K562 (cell line): ENCODE results near the gene ANAPC2.

Experiments
- ATF3 ChIP-seq, 2 experiments: fragments of 450-650 bp in 1 of 2; sonication (generic) in 1 of 2; formaldehyde crosslinking in 1 of 2; IDR thresholded peaks in 1 of 2; conservative IDR thresholded peaks in 1 of 2; 2 replicates each; pipeline versions ENCODE4 v1.6.1 to v1.8.1; 2016 to 2023; ENCODE audit warnings: mild to moderate bottlenecking in 2 of 2, moderate library complexity in 2 of 2, inconsistent platforms in 1 of 2, missing genetic modification reagents in 1 of 2
- DMBX1 ChIP-seq: fragments of 250-450 bp; sonication (Bioruptor Pico); IDR thresholded peaks from 2 replicates; pipeline ENCODE4 v1.8.0; 2022; ENCODE audit warnings: inconsistent platforms, mild to moderate bottlenecking, moderate library complexity, borderline replicate concordance
- FOXP1 ChIP-seq: sonication (generic); formaldehyde crosslinking; IDR thresholded peaks from 2 replicates; pipeline ENCODE4 v1.8.0; 2022; ENCODE audit warnings: mild to moderate bottlenecking, missing genetic modification reagents
- MEIS2 ChIP-seq: fragments of 450-650 bp; IDR thresholded peaks from 2 replicates; pipeline ENCODE4 v1.6.1; 2014; ENCODE audit warnings: mild to moderate bottlenecking; ENCODE audit not compliant: partially characterized antibody
- RFX5 ChIP-seq: IDR thresholded peaks from 2 replicates; pipeline ENCODE4 v1.6.1; 2011; ENCODE audit warnings: low read depth, mild to moderate bottlenecking, improper control_type of control experiment, low read length
- TAF1 ChIP-seq: IDR thresholded peaks from 2 replicates; pipeline ENCODE4 v1.6.1; 2011; ENCODE audit warnings: mild to moderate bottlenecking, low read length, moderate library complexity; ENCODE audit not compliant: insufficient read depth, control insufficient read depth, severe bottlenecking; ENCODE audit errors: extremely low read depth
- ZC3H11A ChIP-seq: IDR thresholded peaks from 2 replicates; pipeline ENCODE4 v1.6.1; 2012; ENCODE audit warnings: low read depth, low read length, improper control_type of control experiment

- TF ChIP-seq TAF1 (no peak), MEIS2 (no peak), DMBX1 (no peak), FOXP1 (CRISPR knock-in tag) (no peak), RFX5 (no peak), ZC3H11A (no peak), ATF3 (IDR thresholded peaks at IDR 0.05) (no peak), ATF3 (CRISPR knock-in tag; conservative IDR thresholded peaks at IDR 0.05) (no peak)
Measured at GRCh38 chr9:137222190-137223077, 34.1 kb upstream of the ANAPC2 start, which contains the start of gene RNF208.
